IMR-90 (cell line): Measurements from ENCODE around the gene PHC2. TPM values are rescaled to one million over a fixed set of nuclear protein-coding genes. Genes with fewer than 3 reads are reported as not detected.

Experiments
- ATAC-seq: fragments of 200-7000 bp; cut with Tn5 transposase; 2 replicates; pipeline ENCODE4 v1.9.1; 2020; ENCODE audit warnings: low read depth, mild to moderate bottlenecking, moderate library complexity
- BruUV-seq: library from RNA; stranded (reverse); fragments of 400-500 nt; replicated peaks from 2 replicates; lab custom pipeline; 2021; lab: Mats Ljungman, UMichigan
- CTCF ChIA-PET: fragments of 300-600 bp; formaldehyde crosslinking; extraction: SDS; loops from one replicate; lab custom pipeline; 2021; ENCODE audit warnings: antibody characterized with exemption; lab: Yijun Ruan, JAX
- POLR2A ChIA-PET: fragments of 300-600 bp; sonication (Branson Sonifier 250); formaldehyde crosslinking; loops from one replicate; lab custom pipeline; 2022; ENCODE audit warnings: antibody characterized with exemption; ENCODE audit not compliant: unreplicated experiment; lab: Charles Lee
- DNase-seq: peaks from one replicate; pipeline ENCODE4 v3.0.0; 2013
- H2AFZ ChIP-seq: replicated peaks from 2 replicates; pipeline ENCODE3; 2013; ENCODE audit warnings: low read length, mild to moderate bottlenecking; ENCODE audit not compliant: poor library complexity
- H2AK5ac ChIP-seq: 2 replicates; pipeline ENCODE4 v1.6.1; 2013; ENCODE audit warnings: low read depth, low read length, inconsistent platforms
- H2AK9ac ChIP-seq: replicated peaks from 2 replicates; pipeline ENCODE3; 2013; ENCODE audit warnings: mild to moderate bottlenecking, low read depth, low read length, moderate library complexity; ENCODE audit not compliant: poor library complexity
- H2BK120ac ChIP-seq: 2 replicates; pipeline ENCODE4 v1.6.1; 2013; ENCODE audit warnings: low read depth, low read length, inconsistent platforms
- H2BK15ac ChIP-seq: 3 replicates; pipeline ENCODE4 v1.6.1; 2013; ENCODE audit warnings: low read depth, low read length, inconsistent platforms
- H2BK20ac ChIP-seq: 2 replicates; pipeline ENCODE4 v1.6.1; 2013; ENCODE audit warnings: low read depth, mild to moderate bottlenecking, inconsistent platforms, low read length, moderate library complexity
- H2BK5ac ChIP-seq: 2 replicates; pipeline ENCODE4 v1.6.1; 2013; ENCODE audit warnings: mild to moderate bottlenecking, low read depth, low read length, inconsistent platforms; ENCODE audit not compliant: poor library complexity, severe bottlenecking
- H3K14ac ChIP-seq: replicated peaks from 2 replicates; pipeline ENCODE4 v1.6.1; 2013; ENCODE audit warnings: low read depth, low read length, inconsistent platforms
- H3K18ac ChIP-seq: 2 replicates; pipeline ENCODE4 v1.6.1; 2013; ENCODE audit warnings: low read depth, low read length, control low read depth
- H3K23ac ChIP-seq: 2 replicates; pipeline ENCODE4 v1.6.1; 2013; ENCODE audit warnings: low read depth, low read length, inconsistent platforms
- H3K27ac ChIP-seq: 2 replicates; pipeline ENCODE4 v1.5.1; 2013; ENCODE audit warnings: mild to moderate bottlenecking, control low read depth, low read length; ENCODE audit not compliant: insufficient read depth
- H3K27me3 ChIP-seq: 2 replicates; pipeline ENCODE4 v1.6.1; 2013; ENCODE audit warnings: low read length; ENCODE audit not compliant: control insufficient read depth, insufficient read depth
- H3K36me3 ChIP-seq: 2 replicates; pipeline ENCODE4 v1.6.1; 2013; ENCODE audit warnings: low read length, mixed read lengths; ENCODE audit not compliant: control insufficient read depth, insufficient read depth
- H3K4ac ChIP-seq: 2 replicates; pipeline ENCODE4 v1.6.1; 2013; ENCODE audit warnings: low read depth, low read length, inconsistent platforms
- H3K4me1 ChIP-seq: 2 replicates; pipeline ENCODE4 v1.6.1; 2013; ENCODE audit warnings: low read length, mixed read lengths; ENCODE audit not compliant: control insufficient read depth, insufficient read depth
- H3K4me2 ChIP-seq: 2 replicates; pipeline ENCODE4 v1.6.1; 2013; ENCODE audit warnings: low read depth, mild to moderate bottlenecking, control low read depth, low read length, moderate library complexity
- H3K4me3 ChIP-seq: 2 replicates; pipeline ENCODE4 v1.5.1; 2013; ENCODE audit warnings: low read depth, mild to moderate bottlenecking, control low read depth, low read length, moderate library complexity; ENCODE audit not compliant: insufficient read depth
- H3K56ac ChIP-seq: 2 replicates; pipeline ENCODE4 v1.6.1; 2013; ENCODE audit warnings: low read length, inconsistent platforms; ENCODE audit not compliant: insufficient read depth; ENCODE audit errors: extremely low read depth
- H3K79me1 ChIP-seq, 2 experiments: 2 replicates each; pipeline ENCODE4 v1.6.1; 2013; ENCODE audit warnings: low read length in 2 of 2, inconsistent platforms in 1 of 2, low read depth in 1 of 2
- H3K9ac ChIP-seq: 2 replicates; pipeline ENCODE4 v1.6.1; 2013; ENCODE audit warnings: low read depth, low read length, control low read depth
- H3K9me1 ChIP-seq: 2 replicates; pipeline ENCODE4 v1.6.1; 2013; ENCODE audit warnings: low read length, inconsistent platforms; ENCODE audit not compliant: insufficient read depth
- H3K9me3 ChIP-seq: 2 replicates; pipeline ENCODE4 v1.6.1; 2013; ENCODE audit warnings: low read length; ENCODE audit not compliant: control insufficient read depth, insufficient read depth
- H4K20me1 ChIP-seq: 2 replicates; pipeline ENCODE4 v1.6.1; 2013; ENCODE audit warnings: low read length, inconsistent platforms; ENCODE audit not compliant: insufficient read depth
- H4K5ac ChIP-seq: 2 replicates; pipeline ENCODE4 v1.6.1; 2013; ENCODE audit warnings: mild to moderate bottlenecking, low read depth, low read length, control low read depth
- H4K8ac ChIP-seq, 2 experiments: 2 replicates each; pipeline ENCODE4 v1.6.1; 2013; ENCODE audit warnings: low read depth in 2 of 2, low read length in 2 of 2, control low read depth in 1 of 2, inconsistent platforms in 1 of 2
- H4K91ac ChIP-seq: 2 replicates; pipeline ENCODE4 v1.6.1; 2013; ENCODE audit warnings: low read depth, low read length, inconsistent platforms; ENCODE audit not compliant: insufficient read depth
- CEBPB ChIP-seq: IDR thresholded peaks from 2 replicates; pipeline ENCODE4 v1.6.1; 2012; ENCODE audit warnings: low read depth, low read length, improper control_type of control experiment
- CHD1 ChIP-seq: IDR thresholded peaks from 2 replicates; pipeline ENCODE4 v1.6.1; 2012; ENCODE audit warnings: low read depth, low read length, improper control_type of control experiment
- WGBS, 2 experiments: methylation state at CpG; one replicate each; pipeline versions ENCODE4 v1.1.5 to v1.1.7; 2013; ENCODE audit warnings: missing lambda C conversion rate in 2 of 2; ENCODE audit not compliant: insufficient read length in 1 of 2; ENCODE audit errors: extremely low coverage in 2 of 2; 5-methylcytosine and 5-hydroxymethylcytosine counted together
- dilution Hi-C: fragments of 300-500 bp; cut with HindIII; formaldehyde crosslinking; loops from one replicate; pipeline ENCODE4 v1.14.3; 2018; ENCODE audit warnings: low sequenced_read_pairs; ENCODE audit not compliant: unreplicated experiment
- in situ Hi-C: fragments of 300-500 bp; cut with MboI; formaldehyde crosslinking; loops from 3 replicates; pipeline ENCODE4 v1.14.3; 2019; ENCODE audit warnings: low sequenced_read_pairs, inconsistent platforms, mixed read lengths
- intact Hi-C: fragments of 100-400 bp; cut with micrococcal nuclease; formaldehyde crosslinking; loops from 2 replicates; pipeline ENCODE4 v1.10.0; 2022
- polyA plus RNA-seq, 3 experiments: library from polyadenylated mRNA; depleted of rRNA; stranded (reverse); fragments of >200 nt; gene quantifications; 2 replicates each; pipeline ENCODE4 v1.2.3, GENCODE V29; 2012; ENCODE audit warnings: low replicate concordance in 1 of 3
- total RNA-seq: library from RNA; depleted of rRNA; stranded (reverse); fragments of >200 nt; gene quantifications from 2 replicates; pipeline ENCODE4 v1.2.3, GENCODE V29; 2012

PHC2 gene
- total and polyA plus RNA-seq, 2 of the 4 experiments (the other 2 are of a cell fraction): 46.4 to 98.1 TPM

- DNase-seq: no peak
- Histone ChIP-seq H3K27me3 (no peaks in the 10 kb centered on the region), H3K23ac (no peak overlapping the region), H3K27ac (no peak overlapping the region), H3K4me3 (no peak overlapping the region), H3K9ac (no peak overlapping the region), H3K14ac (no peak overlapping the region), H4K91ac (no peak overlapping the region), H3K18ac (no peak overlapping the region), H3K9me1 (peaks cover 16% of the 10 kb centered on the region), H3K56ac (no peak overlapping the region), H2BK20ac (no peak overlapping the region), H4K20me1 (no peaks in the 10 kb centered on the region), H3K4me1 (peaks cover 26% of the 10 kb centered on the region), H4K5ac (no peak overlapping the region), H4K8ac (no peak overlapping the region), H2AFZ (no peak overlapping the region), H3K9me3 (no peaks in the 10 kb centered on the region), H3K79me1 (peaks cover 4 to 14% of the 10 kb centered on the region in 2 experiments; a peak in 2 of 4 replicates), H3K4me2 (no peak overlapping the region), H2AK9ac (no peak overlapping the region), H2BK120ac (no peak overlapping the region), H3K4ac (no peak overlapping the region), H2BK5ac (no peak overlapping the region), H2BK15ac (0 out of 3 replicates have a peak overlapping the region, but pooled peaks have one; percentile 4), H2AK5ac (0 out of 2 replicates have a peak overlapping the region, but pooled peaks have one; percentile 11), H3K36me3 (no peaks in the 10 kb centered on the region; the same call in 1 of the 2 replicates)
- no peak for ATAC-seq
- dilution Hi-C loops: no loop called here
- in situ Hi-C loops: no loop called here
- intact Hi-C loops: loop anchor here (10.0 kb wide), 1 partner anchor 267 kb away; no protein-coding TSS in a partner anchor
- TF ChIP-seq CEBPB (peak; percentile 55), CHD1 (no peak)
- CTCF ChIA-PET: no interaction called here
- BruUV-seq: no TSS peak
- POLR2A ChIA-PET: interaction anchor here (0.6 kb wide), 1 partner anchor 10 kb away, joined by 10 read pairs; no protein-coding TSS in a partner anchor
- 70% methylated on average over 5 of the region's 11 CpGs; no CpG with 5 or more reads in 1 of the 2 experiments for WGBS, 2 experiments
Measured at GRCh38 chr1:33361532-33362235, 69.2 kb downstream of the PHC2 start.
